Stomach (tissue), 9 donors: Measurements from ENCODE around the gene IL1R2. TPM values are rescaled to one million over a fixed set of nuclear protein-coding genes. Genes with fewer than 3 reads are reported as not detected.
A peak's percentile ranks its signal among the peaks of the same experiment; 100 is the strongest.
"Not testable (repeated sequence)": the region's sequence is repeated elsewhere in the genome, so short reads cannot be mapped to it uniquely, and the experiment has no call there.

ENCODE experiments used
- DNase-seq, 2 donors: peaks; one replicate each; pipeline versions ENCODE4 v3.0.0 to v3.0.0-alpha.2; 2013 to 2019
- H3K27ac ChIP-seq, 5 donors: fragments of 200-600 bp in 4 of 5; sonication (generic) in 4 of 5; one replicate each; pipeline ENCODE4 v1.5.1; 2013 to 2019; ENCODE audit warnings: mild to moderate bottlenecking in 1 of 5, moderate library complexity in 1 of 5
- H3K27me3 ChIP-seq, 3 donors: fragments of 200-600 bp; sonication (generic); one replicate each; pipeline ENCODE4 v1.5.1; 2017 to 2019; ENCODE audit warnings: mixed run types in 1 of 3
- H3K36me3 ChIP-seq, 4 donors: fragments of 200-600 bp; sonication (generic); 1 replicate in 3 of 4; 2 replicates in 1 of 4; pipeline ENCODE4 v1.5.1; 2016 to 2019
- H3K4me1 ChIP-seq, 4 donors: fragments of 200-600 bp; sonication (generic); one replicate each; pipeline ENCODE4 v1.5.1; 2016 to 2019
- H3K4me3 ChIP-seq, 4 donors: fragments of 200-600 bp; sonication (generic) in 3 of 4; one replicate each; pipeline ENCODE4 v1.5.1; 2016 to 2019; ENCODE audit warnings: mild to moderate bottlenecking in 1 of 4
- H3K9me3 ChIP-seq, 4 donors: fragments of 200-600 bp; sonication (generic); one replicate each; pipeline ENCODE4 v1.5.1; 2016 to 2019
- CTCF ChIP-seq, 7 experiments: fragments of 450-650 bp in 4 of 7; fragments of 200-600 bp in 3 of 7; sonication (generic) in 3 of 7; IDR thresholded peaks; one replicate each; pipeline ENCODE4 v1.5.1; 2016 to 2019; ENCODE audit warnings: antibody characterized with exemption in 7 of 7, control low read depth in 2 of 7, mild to moderate bottlenecking in 1 of 7
- EP300 ChIP-seq: sonication (generic); formaldehyde crosslinking; IDR thresholded peaks from one replicate; pipeline ENCODE4 v1.6.1; 2017; ENCODE audit warnings: antibody characterized with exemption
- POLR2A ChIP-seq, 4 donors: fragments of 450-650 bp; IDR thresholded peaks; one replicate each; pipeline ENCODE4 v1.6.1; 2016; ENCODE audit warnings: antibody characterized with exemption in 4 of 4, control low read depth in 2 of 4, mild to moderate bottlenecking in 1 of 4, moderate library complexity in 1 of 4
- POLR2AphosphoS5 ChIP-seq, 3 donors: sonication (generic); formaldehyde crosslinking; IDR thresholded peaks; one replicate each; pipeline ENCODE4 v1.6.1; 2016; ENCODE audit warnings: antibody characterized with exemption in 3 of 3
- WGBS, 5 donors: extraction: QIAGEN DNeasy Blood & Tissue Kit in 3 of 5; methylation state at CpG; one replicate each; pipeline versions ENCODE4 v1.1.5 to v1.1.7; 2013 to 2018; 5-methylcytosine and 5-hydroxymethylcytosine counted together
- intact Hi-C: fragments of 100-400 bp; cut with DNase I; formaldehyde crosslinking; loops from one replicate; pipeline ENCODE4 v1.15.1; 2023; ENCODE audit warnings: low total_unique reads
- polyA plus RNA-seq, 3 donors: library from polyadenylated mRNA; stranded (reverse); fragments of 200-250 nt; gene quantifications; one replicate each; pipeline ENCODE4 v1.2.3, GENCODE V29; 2013
- total RNA-seq, 5 donors: library from RNA; depleted of rRNA; stranded (reverse); fragments of >200 nt; gene quantifications; one replicate each; pipeline versions ENCODE4 v1.1.0 to v1.2.3, GENCODE V29; 2014 to 2016
- donor health status: healthy with polysubstance abuse.
- donor health status: Bipolar disorder and iron deficiency.
- donor health status: healthy.

IL1R2 gene
- total and polyA plus RNA-seq, 8 donors = 2.3 to 111 (median 24.8) TPM

GRCh38 chr2:102001767-102002142 is 10.0 kb downstream of the IL1R2 start:
- TF ChIP-seq POLR2AphosphoS5 (IDR thresholded peaks at IDR 0.05) (no peak), EP300 (no peak), CTCF (IDR thresholded peaks at IDR 0.05) (no peak), POLR2A (IDR thresholded peaks at IDR 0.05) (no peak)
- intact Hi-C loops = no loop called here

GRCh38 chr2:102002228-102002627 is 10.5 kb downstream of the IL1R2 start:
- peaks cover 0 to 56% (median 13%) of the 10 kb centered on the region in 4 donors for H3K4me1 ChIP-seq
- no peaks in the 10 kb centered on the region for H3K9me3 ChIP-seq
- no peaks in the 10 kb centered on the region for H3K36me3 ChIP-seq
- no peak overlapping the region for H3K4me3 ChIP-seq
- DNase-seq = no peak
- H3K27me3 ChIP-seq = no peaks in the 10 kb centered on the region
- TF ChIP-seq EP300 (no peak), POLR2AphosphoS5 (IDR thresholded peaks at IDR 0.05) (no peak), POLR2A (IDR thresholded peaks at IDR 0.05) (no peak), CTCF (IDR thresholded peaks at IDR 0.05) (no peak)
- 72 to 86% (median 76%) methylated on average over 3 of the region's 3 CpGs for WGBS, 5 donors
- no peak overlapping the region for H3K27ac ChIP-seq
- intact Hi-C loops = no loop called here

More at GRCh38 chr2:102001767-102002142, 10.0 kb downstream of the IL1R2 start:
- Histone ChIP-seq H3K4me3 (no peak overlapping the region), H3K9me3 (no peaks in the 10 kb centered on the region), H3K27ac (peak overlapping the region in 1 of 5 donors; percentile 19), H3K36me3 (no peaks in the 10 kb centered on the region), H3K4me1 (peaks cover 0 to 60% (median 13%) of the 10 kb centered on the region in 4 donors), H3K27me3 (no peaks in the 10 kb centered on the region)
- 67 to 73% (median 71%) methylated on average over 4 of the region's 4 CpGs for WGBS, 5 donors
- DNase-seq = no peak

- H3K27ac ChIP-seq, H3K4me3 ChIP-seq, intact Hi-C loops, H3K9me3 ChIP-seq, H3K27me3 ChIP-seq, DNase-seq, H3K36me3 ChIP-seq: not testable (repeated sequence)
- 93 to 100% (median 97%) methylated on average over 3 of the region's 3 CpGs for WGBS, 5 donors
- H3K4me1 ChIP-seq = peaks cover 0 to 50% (median 12%) of the 10 kb centered on the region in 4 donors
Measured at GRCh38 chr2:102002909-102003308, 11.1 kb downstream of the IL1R2 start.

- H3K9me3 ChIP-seq = no peaks in the 10 kb centered on the region
- no peak for DNase-seq
- intact Hi-C loops = no loop called here
- H3K36me3 ChIP-seq = no peaks in the 10 kb centered on the region
- no peak overlapping the region for H3K27ac ChIP-seq
- H3K27me3 ChIP-seq = no peaks in the 10 kb centered on the region
- WGBS, 5 donors = 92 to 100% (median 97%) methylated on average over 2 to 3 of the region's 3 CpGs
- TF ChIP-seq EP300 (no peak), CTCF (IDR thresholded peaks at IDR 0.05) (no peak), POLR2AphosphoS5 (IDR thresholded peaks at IDR 0.05) (no peak)
- peaks cover 0 to 42% (median 6%) of the 10 kb centered on the region in 4 donors for H3K4me1 ChIP-seq
- H3K4me3 ChIP-seq = no peak overlapping the region
Measured at GRCh38 chr2:102003696-102004095, 11.9 kb downstream of the IL1R2 start.

- WGBS, 5 donors = 59 to 73% (median 71%) methylated on average over 2 of the region's 2 CpGs
- intact Hi-C loops = no loop called here
- TF ChIP-seq CTCF (IDR thresholded peaks at IDR 0.05) = no peak
- TF ChIP-seq POLR2A (IDR thresholded peaks at IDR 0.05) = no peak
- TF ChIP-seq POLR2AphosphoS5 (IDR thresholded peaks at IDR 0.05) = no peak
- no peak for TF ChIP-seq EP300
- Histone ChIP-seq H3K4me3 (no peak overlapping the region), H3K4me1 (peaks cover 0 to 38% (median 3%) of the 10 kb centered on the region in 4 donors), H3K9me3 (no peaks in the 10 kb centered on the region), H3K27me3 (no peaks in the 10 kb centered on the region), H3K36me3 (no peaks in the 10 kb centered on the region), H3K27ac (no peak overlapping the region)
- DNase-seq = no peak
Measured at GRCh38 chr2:102004581-102004980, 12.8 kb downstream of the IL1R2 start.
